MCF 10A (cell line): ENCODE measurements around the gene TRABD. TPM values are rescaled to one million over a fixed set of nuclear protein-coding genes. Genes with fewer than 3 reads are reported as not detected.

Source experiments
- BruUV-seq: library from RNA; stranded (reverse); fragments of 400-500 nt; replicated peaks from 2 replicates; lab custom pipeline; 2021; lab: Mats Ljungman, UMichigan
- CTCF ChIA-PET: fragments of 300-600 bp; sonication (Branson Sonifier 250); formaldehyde crosslinking; extraction: SDS; loops from one replicate; lab custom pipeline; 2021; ENCODE audit warnings: antibody characterized with exemption, inconsistent platforms; lab: Yijun Ruan, JAX
- POLR2A ChIA-PET: fragments of 300-600, 350-650 bp; sonication (Branson Sonifier 250); formaldehyde crosslinking; extraction: SDS; loops from one replicate; lab custom pipeline; 2020; ENCODE audit warnings: antibody characterized with exemption, inconsistent platforms; lab: Yijun Ruan, JAX
- DNase-seq: peaks from one replicate; pipeline ENCODE4 v3.0.0-alpha.2; 2018; ENCODE audit not compliant: unreplicated experiment
- H3K27ac Mint-ChIP-seq: one replicate; pipeline ENCODE4 v1.8.0; 2022; ENCODE audit warnings: mild to moderate bottlenecking, low read depth, mixed read lengths; ENCODE audit not compliant: unreplicated experiment
- H3K27me3 Mint-ChIP-seq: one replicate; pipeline ENCODE4 v1.8.0; 2022; ENCODE audit warnings: mixed read lengths; ENCODE audit not compliant: insufficient read depth, unreplicated experiment
- H3K36me3 Mint-ChIP-seq: one replicate; pipeline ENCODE4 v1.8.0; 2022; ENCODE audit warnings: mild to moderate bottlenecking, moderate library complexity, mixed read lengths; ENCODE audit not compliant: insufficient read depth, unreplicated experiment
- H3K4me1 Mint-ChIP-seq: one replicate; pipeline ENCODE4 v1.8.0; 2022; ENCODE audit warnings: mixed read lengths; ENCODE audit not compliant: insufficient read depth, unreplicated experiment
- H3K4me3 Mint-ChIP-seq: one replicate; pipeline ENCODE4 v1.8.0; 2022; ENCODE audit warnings: mild to moderate bottlenecking, moderate library complexity, mixed read lengths; ENCODE audit not compliant: unreplicated experiment
- H3K9me3 Mint-ChIP-seq: one replicate; pipeline ENCODE4 v1.8.0; 2022; ENCODE audit warnings: mixed read lengths; ENCODE audit not compliant: unreplicated experiment
- intact Hi-C: fragments of 100-400 bp; cut with micrococcal nuclease; formaldehyde crosslinking; loops from 2 replicates; pipeline ENCODE4 v1.14.1; 2022
- total RNA-seq: library from RNA; stranded (reverse); gene quantifications from 2 replicates; pipeline ENCODE4 v1.2.3, GENCODE V29; 2022
- TF ChIP-seq, protein P1 (sequence below): fragments of 200-600 bp; IDR thresholded peaks from one replicate; pipeline ENCODE4 v1.8.0; 2022; ENCODE audit warnings: antibody characterized with exemption, mild to moderate bottlenecking; ENCODE audit not compliant: unreplicated experiment

TRABD gene
- total RNA-seq, 1 experiment from 2014 or later = 63.8 TPM

DNA sequence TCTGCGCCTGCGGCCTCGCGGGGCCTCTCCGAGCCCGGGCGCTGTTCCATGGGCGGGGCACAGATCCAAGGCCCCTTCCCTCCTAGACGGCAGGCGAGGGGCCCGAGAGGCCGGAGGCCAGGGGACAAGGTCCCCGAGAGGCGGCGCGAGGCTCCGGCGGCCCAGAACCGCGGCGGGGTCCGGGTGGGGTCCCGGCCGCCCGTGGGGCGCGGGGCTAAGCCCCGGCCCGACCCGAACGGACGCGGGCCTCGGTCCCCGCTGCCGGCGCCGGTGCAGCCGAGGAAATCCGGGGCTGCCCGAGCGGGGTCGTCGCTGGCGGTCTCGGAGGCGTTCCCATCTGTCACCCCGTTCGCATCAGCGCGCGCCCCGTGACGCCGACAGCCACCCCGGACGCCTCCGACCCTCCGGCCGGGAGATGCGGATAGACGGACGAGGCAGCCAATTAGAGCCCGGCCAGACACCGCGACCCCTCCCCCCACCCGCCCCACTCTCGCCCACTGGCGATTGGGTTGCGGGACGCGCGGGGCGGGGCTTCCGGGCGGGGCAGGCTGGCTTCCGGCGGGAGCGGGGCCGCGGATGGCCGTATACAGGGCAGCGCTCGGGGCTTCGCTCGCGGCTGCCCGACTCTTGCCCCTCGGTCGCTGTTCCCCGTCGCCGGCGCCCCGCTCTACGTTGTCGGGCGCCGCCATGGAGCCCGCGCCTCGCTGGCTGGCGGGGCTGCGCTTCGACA is 14.9 kb downstream of the TRABD start, which contains the start of gene SELENOO:
Gene SELENOO, plus strand, starts transcription at position 551 of the 730 bp plus-strand sequence. Its CDS starts 26 bp downstream, at position 577.
- TSS peak; percentile 40 for BruUV-seq
- TF ChIP-seq, protein P1, sequence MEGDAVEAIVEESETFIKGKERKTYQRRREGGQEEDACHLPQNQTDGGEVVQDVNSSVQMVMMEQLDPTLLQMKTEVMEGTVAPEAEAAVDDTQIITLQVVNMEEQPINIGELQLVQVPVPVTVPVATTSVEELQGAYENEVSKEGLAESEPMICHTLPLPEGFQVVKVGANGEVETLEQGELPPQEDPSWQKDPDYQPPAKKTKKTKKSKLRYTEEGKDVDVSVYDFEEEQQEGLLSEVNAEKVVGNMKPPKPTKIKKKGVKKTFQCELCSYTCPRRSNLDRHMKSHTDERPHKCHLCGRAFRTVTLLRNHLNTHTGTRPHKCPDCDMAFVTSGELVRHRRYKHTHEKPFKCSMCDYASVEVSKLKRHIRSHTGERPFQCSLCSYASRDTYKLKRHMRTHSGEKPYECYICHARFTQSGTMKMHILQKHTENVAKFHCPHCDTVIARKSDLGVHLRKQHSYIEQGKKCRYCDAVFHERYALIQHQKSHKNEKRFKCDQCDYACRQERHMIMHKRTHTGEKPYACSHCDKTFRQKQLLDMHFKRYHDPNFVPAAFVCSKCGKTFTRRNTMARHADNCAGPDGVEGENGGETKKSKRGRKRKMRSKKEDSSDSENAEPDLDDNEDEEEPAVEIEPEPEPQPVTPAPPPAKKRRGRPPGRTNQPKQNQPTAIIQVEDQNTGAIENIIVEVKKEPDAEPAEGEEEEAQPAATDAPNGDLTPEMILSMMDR = no peak
- Mint-ChIP-seq H3K27me3 (no peaks in the 10 kb centered on the region), H3K9me3 (no peaks in the 10 kb centered on the region), H3K36me3 (peaks cover 46% of the 10 kb centered on the region), H3K27ac (peak within 1 kb of the TSS; percentile 49), H3K4me1 (no peaks in the 10 kb centered on the region), H3K4me3 (peak within 1 kb of the TSS; percentile 72)
- POLR2A ChIA-PET = interaction anchor here (0.7 to 1.3 kb wide), 3 partner anchors 9 to 52 kb away, joined by 3 to 8 read pairs (median 6); no protein-coding TSS in a partner anchor
- intact Hi-C loops = no loop called here
- peak; percentile 88 for DNase-seq
- CTCF ChIA-PET = interaction anchor here (1.2 kb wide), 1 partner anchor 52 kb away, joined by 6 read pairs; no protein-coding TSS in a partner anchor

DNA sequence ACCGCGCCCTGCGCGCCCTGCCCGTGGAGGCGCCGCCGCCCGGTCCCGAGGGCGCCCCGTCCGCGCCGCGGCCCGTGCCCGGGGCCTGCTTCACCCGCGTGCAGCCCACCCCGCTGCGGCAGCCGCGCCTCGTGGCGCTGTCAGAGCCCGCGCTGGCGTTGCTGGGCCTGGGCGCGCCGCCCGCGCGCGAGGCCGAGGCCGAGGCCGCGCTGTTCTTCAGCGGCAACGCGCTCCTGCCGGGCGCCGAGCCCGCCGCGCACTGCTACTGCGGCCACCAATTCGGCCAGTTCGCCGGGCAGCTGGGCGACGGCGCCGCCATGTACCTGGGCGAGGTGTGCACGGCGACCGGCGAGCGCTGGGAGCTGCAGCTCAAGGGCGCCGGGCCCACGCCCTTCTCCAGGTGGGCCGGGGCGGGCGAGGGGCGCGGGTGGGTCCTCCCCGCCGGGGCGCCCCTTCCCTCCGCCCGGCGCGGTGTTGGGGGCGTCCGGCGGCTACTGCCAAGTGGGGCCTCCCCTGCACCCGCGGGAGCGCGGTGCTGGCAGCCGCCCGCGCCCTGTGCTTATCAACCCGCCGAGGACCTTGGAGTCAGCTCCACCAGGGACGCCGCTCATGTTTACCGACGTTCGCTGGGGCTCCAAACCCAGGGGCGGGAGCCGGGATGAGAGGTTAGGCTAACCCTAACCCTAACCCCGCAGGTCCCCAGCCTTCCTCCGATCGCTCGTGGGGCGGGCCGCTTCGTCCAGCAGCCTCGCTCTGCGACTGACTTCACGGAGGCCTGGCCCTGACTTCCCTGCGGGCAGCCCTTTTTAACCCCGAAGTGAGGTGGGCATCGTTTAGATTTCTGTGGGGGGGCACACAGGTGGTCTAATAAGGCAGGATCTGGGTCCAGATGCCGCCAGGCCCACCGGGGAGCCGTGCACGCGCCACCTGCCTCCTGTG is 15.7 kb downstream of the TRABD start:
- Mint-ChIP-seq H3K9me3 (no peaks in the 10 kb centered on the region), H3K36me3 (peaks cover 48% of the 10 kb centered on the region), H3K27ac (peak overlapping the region; percentile 49), H3K4me1 (no peaks in the 10 kb centered on the region), H3K27me3 (no peaks in the 10 kb centered on the region), H3K4me3 (peak overlapping the region; percentile 72)
- TF ChIP-seq, protein P1 = no peak
- DNase-seq = no peak
- BruUV-seq = no TSS peak
- intact Hi-C loops = no loop called here
- ChIA-PET CTCF (interaction anchor here (1.1 to 1.2 kb wide), 2 partner anchors 53 to 159 kb away, joined by 6 read pairs; no protein-coding TSS in a partner anchor), POLR2A (interaction anchor here (0.8 to 1.4 kb wide), 7 partner anchors 9 to 52 kb away, joined by 3 to 8 read pairs (median 4); no protein-coding TSS in a partner anchor)

DNA sequence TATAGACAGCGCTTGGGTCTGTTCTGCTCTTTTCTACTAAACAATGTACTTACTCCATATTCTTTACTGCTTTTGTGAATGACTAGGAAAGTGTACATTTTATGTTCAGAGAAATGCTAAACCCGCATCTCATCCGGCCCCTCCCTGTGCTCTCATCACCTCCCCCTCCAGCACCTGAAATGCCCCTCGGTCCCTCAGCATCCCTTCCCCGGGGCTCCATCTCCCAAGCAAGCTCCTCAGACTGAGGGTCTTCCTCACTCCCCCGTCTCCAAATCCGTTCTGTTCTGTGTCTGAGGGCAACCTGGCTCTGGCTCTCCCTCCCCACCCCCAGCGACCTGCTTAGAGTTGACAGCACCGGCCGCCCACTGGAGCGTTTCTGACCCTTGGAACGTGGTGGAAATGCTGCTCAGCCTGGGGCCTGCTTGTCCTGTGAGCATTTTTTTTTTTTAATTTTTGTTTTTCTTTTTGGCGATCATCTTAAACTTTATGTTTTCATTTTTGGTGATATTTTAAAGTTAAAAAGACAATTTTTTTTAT is 16.5 kb downstream of the TRABD start:
- POLR2A ChIA-PET = interaction anchor here (0.7 to 1.4 kb wide), 7 partner anchors 10 to 119 kb away, joined by 3 to 6 read pairs (median 3); no protein-coding TSS in a partner anchor
- BruUV-seq = no TSS peak
- no peaks in the 10 kb centered on the region for H3K27me3 Mint-ChIP-seq
- peak overlapping the region; percentile 72 for H3K4me3 Mint-ChIP-seq
- CTCF ChIA-PET = interaction anchor here (1.1 to 1.2 kb wide), 3 partner anchors 9 to 158 kb away, joined by 4 to 6 read pairs (median 6); no protein-coding TSS in a partner anchor
- intact Hi-C loops = no loop called here
- DNase-seq = no peak
- peak overlapping the region; percentile 49 for H3K27ac Mint-ChIP-seq
- TF ChIP-seq, protein P1 = no peak
- H3K36me3 Mint-ChIP-seq = peaks cover 49% of the 10 kb centered on the region
- no peaks in the 10 kb centered on the region for H3K9me3 Mint-ChIP-seq
- no peaks in the 10 kb centered on the region for H3K4me1 Mint-ChIP-seq
